ENCODE data around the gene TPRA1. TPM values are rescaled to one million over a fixed set of nuclear protein-coding genes. Genes with fewer than 3 reads are reported as not detected.

Gene TPRA1
- total RNA-seq, 4 donors from 2014 or later = 28.1 to 47.3 (median 34.1) TPM

DNA sequence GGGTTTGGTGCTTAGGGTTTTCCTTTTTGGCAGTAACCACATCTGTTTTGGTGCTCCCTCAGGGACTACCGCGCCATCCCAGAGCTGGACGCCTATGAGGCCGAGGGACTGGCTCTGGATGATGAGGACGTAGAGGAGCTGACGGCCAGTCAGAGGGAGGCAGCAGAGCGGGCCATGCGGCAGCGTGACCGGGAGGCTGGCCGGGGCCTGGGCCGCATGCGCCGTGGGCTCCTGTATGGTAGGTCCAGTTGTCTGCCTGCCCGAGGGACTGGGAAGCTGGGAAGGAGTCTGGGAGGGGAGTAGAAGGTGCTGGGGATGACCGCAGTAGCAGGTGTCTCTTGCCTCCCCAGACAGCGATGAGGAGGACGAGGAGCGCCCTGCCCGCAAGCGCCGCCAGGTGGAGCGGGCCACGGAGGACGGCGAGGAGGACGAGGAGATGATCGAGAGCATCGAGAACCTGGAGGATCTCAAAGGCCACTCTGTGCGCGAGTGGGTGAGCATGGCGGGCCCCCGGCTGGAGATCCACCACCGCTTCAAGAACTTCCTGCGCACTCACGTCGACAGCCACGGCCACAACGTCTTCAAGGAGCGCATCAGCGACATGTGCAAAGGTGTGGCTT, 14.1 kb upstream of the TPRA1 start:
- Histone ChIP-seq H3K27ac (no peak overlapping the region), H3K4me1 (no peaks in the 10 kb centered on the region), H3K27me3 (no peaks in the 10 kb centered on the region), H3K4me3 (no peak overlapping the region), H3K9me3 (no peaks in the 10 kb centered on the region), H3K36me3 (peaks cover 0 to 28% (median 0%) of the 10 kb centered on the region in 3 donors)
- TF ChIP-seq POLR2A (IDR thresholded peaks at IDR 0.05) = no peak
- TF ChIP-seq, protein P1, sequence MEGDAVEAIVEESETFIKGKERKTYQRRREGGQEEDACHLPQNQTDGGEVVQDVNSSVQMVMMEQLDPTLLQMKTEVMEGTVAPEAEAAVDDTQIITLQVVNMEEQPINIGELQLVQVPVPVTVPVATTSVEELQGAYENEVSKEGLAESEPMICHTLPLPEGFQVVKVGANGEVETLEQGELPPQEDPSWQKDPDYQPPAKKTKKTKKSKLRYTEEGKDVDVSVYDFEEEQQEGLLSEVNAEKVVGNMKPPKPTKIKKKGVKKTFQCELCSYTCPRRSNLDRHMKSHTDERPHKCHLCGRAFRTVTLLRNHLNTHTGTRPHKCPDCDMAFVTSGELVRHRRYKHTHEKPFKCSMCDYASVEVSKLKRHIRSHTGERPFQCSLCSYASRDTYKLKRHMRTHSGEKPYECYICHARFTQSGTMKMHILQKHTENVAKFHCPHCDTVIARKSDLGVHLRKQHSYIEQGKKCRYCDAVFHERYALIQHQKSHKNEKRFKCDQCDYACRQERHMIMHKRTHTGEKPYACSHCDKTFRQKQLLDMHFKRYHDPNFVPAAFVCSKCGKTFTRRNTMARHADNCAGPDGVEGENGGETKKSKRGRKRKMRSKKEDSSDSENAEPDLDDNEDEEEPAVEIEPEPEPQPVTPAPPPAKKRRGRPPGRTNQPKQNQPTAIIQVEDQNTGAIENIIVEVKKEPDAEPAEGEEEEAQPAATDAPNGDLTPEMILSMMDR (IDR thresholded peaks at IDR 0.05) = no peak
- DNase-seq = no peak

DNA sequence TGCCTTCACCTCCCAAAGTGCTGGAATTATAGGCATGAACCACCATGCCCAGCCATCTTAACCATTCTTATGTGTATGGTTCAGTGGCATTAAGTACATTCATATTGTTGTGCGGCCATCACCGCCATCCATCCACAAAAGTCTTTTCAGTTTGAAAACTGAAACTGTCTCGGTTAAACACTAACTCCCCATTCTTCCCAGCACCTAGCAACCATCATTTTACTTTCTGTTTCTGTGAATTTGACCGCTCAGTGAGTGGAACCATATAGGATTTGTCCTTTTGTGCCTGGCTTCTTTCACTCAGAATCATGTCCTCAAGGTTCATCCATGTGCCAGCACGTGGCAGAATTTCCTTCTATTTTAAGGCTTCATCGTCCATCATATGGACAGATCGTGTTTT, 13.5 kb upstream of the TPRA1 start:
- no peaks in the 10 kb centered on the region for H3K27me3 ChIP-seq
- TF ChIP-seq, protein P1 (IDR thresholded peaks at IDR 0.05) = no peak
- TF ChIP-seq POLR2A (IDR thresholded peaks at IDR 0.05) = no peak
- no peak overlapping the region for H3K4me3 ChIP-seq

DNA sequence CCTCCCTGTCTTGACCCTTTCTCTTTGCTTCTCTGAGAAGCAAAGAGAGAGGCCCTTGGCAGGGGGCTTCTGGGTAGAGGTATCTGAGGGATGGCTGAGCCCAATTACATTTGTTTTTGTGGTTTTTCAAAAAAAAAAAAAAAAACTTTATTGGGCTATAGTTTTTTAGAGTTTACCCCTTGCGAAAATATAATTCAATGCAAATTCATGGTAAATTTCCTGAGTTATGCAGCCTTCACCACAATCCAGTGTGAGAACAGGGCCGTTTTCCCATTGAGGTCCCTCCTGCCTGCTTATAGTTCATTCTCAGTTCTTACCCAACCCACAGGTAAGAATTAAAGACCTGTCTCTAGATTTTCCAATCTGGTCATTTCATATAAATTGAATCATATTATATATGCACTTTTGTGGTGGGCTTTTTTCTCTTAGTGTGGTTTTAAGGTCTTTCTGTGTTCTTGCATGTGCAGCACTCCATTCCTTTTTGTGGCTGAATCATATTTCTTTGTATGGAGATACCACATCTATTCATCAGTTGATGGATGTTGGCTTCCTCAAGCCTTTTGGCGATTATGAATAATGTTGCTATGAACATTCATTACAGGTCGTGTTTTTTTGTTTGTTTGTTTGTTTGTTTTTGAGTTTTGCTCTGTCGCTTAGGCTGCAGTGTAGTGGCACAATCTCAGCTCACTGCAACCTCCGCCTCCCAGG, 10.4 kb upstream of the TPRA1 start:
- no peak overlapping the region for H3K27ac ChIP-seq
- TF ChIP-seq, protein P1 (IDR thresholded peaks at IDR 0.05) = no peak
- no peak for TF ChIP-seq POLR2A (IDR thresholded peaks at IDR 0.05)
- no peak overlapping the region for H3K4me3 ChIP-seq
- peaks cover 0 to 8% (median 0%) of the 10 kb centered on the region in 3 donors for H3K36me3 ChIP-seq
- H3K4me1 ChIP-seq = peaks cover 0 to 16% (median 0%) of the 10 kb centered on the region in 4 donors
- H3K9me3 ChIP-seq = no peaks in the 10 kb centered on the region
- no peaks in the 10 kb centered on the region for H3K27me3 ChIP-seq
- DNase-seq = no peak

More for the DNA sequence above, 13.5 kb upstream of the TPRA1 start:
- H3K27ac ChIP-seq = no peak overlapping the region
- H3K36me3 ChIP-seq = peaks cover 0 to 28% (median 0%) of the 10 kb centered on the region in 3 donors
- peaks cover 0 to 5% (median 0%) of the 10 kb centered on the region in 4 donors for H3K4me1 ChIP-seq
- H3K9me3 ChIP-seq = no peaks in the 10 kb centered on the region
- DNase-seq = no peak

DNA sequence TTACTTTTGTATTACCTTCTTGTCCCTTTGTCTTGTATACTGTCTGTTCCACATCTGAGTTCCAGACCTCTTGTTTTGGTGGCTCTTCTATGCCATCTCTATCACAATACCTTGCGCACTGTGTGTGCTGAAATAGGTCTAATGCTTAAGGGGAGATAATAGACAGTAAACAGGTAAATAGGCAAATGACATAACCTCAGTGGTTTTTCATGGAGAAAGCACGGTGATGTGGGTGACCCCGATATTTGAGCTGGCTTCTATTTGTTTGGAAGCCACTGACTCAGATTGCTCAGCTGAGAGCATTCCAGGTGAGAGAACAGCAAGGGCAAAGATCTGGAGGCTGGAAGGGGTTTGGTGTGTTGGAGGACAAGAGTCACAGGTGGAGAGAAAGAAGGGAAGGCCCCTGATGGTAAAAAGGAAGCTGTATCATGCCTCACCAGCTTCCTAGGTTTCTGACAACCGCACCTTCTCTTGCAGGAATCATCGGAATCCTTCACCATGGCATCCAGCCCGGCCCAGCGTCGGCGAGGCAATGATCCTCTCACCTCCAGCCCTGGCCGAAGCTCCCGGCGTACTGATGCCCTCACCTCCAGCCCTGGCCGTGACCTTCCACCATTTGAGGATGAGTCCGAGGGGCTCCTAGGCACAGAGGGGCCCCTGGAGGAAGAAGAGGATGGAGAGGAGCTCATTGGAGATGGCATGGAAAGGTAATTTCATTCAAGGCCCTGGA, 8.5 kb upstream of the TPRA1 start:
- no peaks in the 10 kb centered on the region for H3K36me3 ChIP-seq
- H3K4me1 ChIP-seq = peaks cover 0 to 16% (median 0%) of the 10 kb centered on the region in 4 donors
- no peaks in the 10 kb centered on the region for H3K9me3 ChIP-seq
- H3K27ac ChIP-seq = peak overlapping the region in 3 of 4 donors; percentile 59 to 79 (median 69)
- TF ChIP-seq, protein P1 (IDR thresholded peaks at IDR 0.05) = no peak
- TF ChIP-seq POLR2A (IDR thresholded peaks at IDR 0.05) = no peak
- no peaks in the 10 kb centered on the region for H3K27me3 ChIP-seq
- peak overlapping the region; percentile 48 to 66 (median 62) for H3K4me3 ChIP-seq
- no peak for DNase-seq

DNA sequence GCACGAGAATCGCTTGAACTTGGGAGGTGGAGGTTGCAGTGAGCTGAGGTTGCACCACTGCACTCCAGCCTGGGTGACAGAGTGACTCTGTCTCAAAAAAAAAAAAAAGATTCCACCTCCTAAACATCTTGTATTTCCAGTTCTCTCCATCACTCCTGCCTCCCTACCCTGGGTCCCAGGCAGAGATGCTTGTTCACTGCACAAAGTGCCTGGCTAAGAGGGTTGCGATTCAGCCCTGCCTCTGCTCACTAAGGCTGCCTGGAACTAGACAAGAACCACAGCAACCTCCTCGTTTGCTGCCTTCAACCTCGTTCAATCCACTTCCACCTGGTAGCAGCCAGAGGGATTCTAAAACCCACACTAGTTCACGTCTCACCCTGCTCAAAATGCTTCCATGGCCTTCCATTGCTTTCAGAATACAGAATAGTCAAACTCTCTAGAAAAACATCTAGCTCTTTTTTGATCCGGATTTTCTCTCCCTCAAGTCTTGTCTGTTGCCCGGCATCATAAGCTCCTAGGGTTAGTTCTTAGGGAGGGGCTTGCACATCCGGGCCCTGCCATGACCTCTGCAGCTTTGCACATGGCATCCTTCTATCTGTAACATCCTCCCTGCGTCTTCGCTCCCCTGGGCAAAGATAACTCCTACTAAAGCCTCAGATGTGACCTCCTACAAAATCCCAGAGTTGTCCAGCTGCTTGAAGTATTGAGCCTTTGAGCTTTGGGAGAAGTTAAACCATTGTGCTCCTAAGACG, 6.7 kb upstream of the TPRA1 start:
- TF ChIP-seq, protein P1 (IDR thresholded peaks at IDR 0.05) = no peak
- H3K27me3 ChIP-seq = no peaks in the 10 kb centered on the region
- no peaks in the 10 kb centered on the region for H3K36me3 ChIP-seq
- H3K9me3 ChIP-seq = no peaks in the 10 kb centered on the region
- H3K27ac ChIP-seq = peak overlapping the region in 2 of 4 donors; percentile 41 to 79
- H3K4me1 ChIP-seq = peaks cover 0 to 16% (median 0%) of the 10 kb centered on the region in 4 donors
- DNase-seq = no peak
- H3K4me3 ChIP-seq = peak overlapping the region in 3 of 4 donors; percentile 48 to 66 (median 59)
